Lung (tissue), 12 donors: Measurements from ENCODE around the gene ATG10. TPM values are rescaled to one million over a fixed set of nuclear protein-coding genes. Genes with fewer than 3 reads are reported as not detected.
A peak's percentile ranks its signal among the peaks of the same experiment; 100 is the strongest.

Experiments
- ATAC-seq: fragments of 200-7000 bp; cut with Tn5 transposase; one replicate; pipeline ENCODE4 v1.9.1; 2020; ENCODE audit warnings: moderate number of reproducible peaks; ENCODE audit not compliant: insufficient read depth, low FRiP score
- DNase-seq, 3 donors: peaks; one replicate each; pipeline ENCODE4 v3.0.0-alpha.2; 2013 to 2017
- H3K27ac ChIP-seq, 2 donors: one replicate each; pipeline ENCODE4 v1.5.1; 2013; ENCODE audit warnings: mild to moderate bottlenecking in 2 of 2, moderate library complexity in 2 of 2, control low read depth in 1 of 2, inconsistent platforms in 1 of 2, low read depth in 1 of 2, low read length in 1 of 2
- H3K27me3 ChIP-seq, 3 donors: one replicate each; pipeline ENCODE4 v1.5.1; 2013; ENCODE audit warnings: low read length in 2 of 3; ENCODE audit not compliant: control insufficient read depth in 3 of 3, insufficient read depth in 3 of 3
- H3K36me3 ChIP-seq, 4 donors: one replicate each; pipeline ENCODE4 v1.5.1; 2013; ENCODE audit warnings: low read length in 4 of 4, mild to moderate bottlenecking in 1 of 4, moderate library complexity in 1 of 4; ENCODE audit not compliant: control insufficient read depth in 4 of 4, insufficient read depth in 4 of 4
- H3K4me1 ChIP-seq, 5 donors: one replicate each; pipeline ENCODE4 v1.5.1; 2013; ENCODE audit warnings: low read length in 5 of 5, mild to moderate bottlenecking in 2 of 5, moderate library complexity in 1 of 5; ENCODE audit not compliant: control insufficient read depth in 5 of 5, insufficient read depth in 5 of 5
- H3K4me3 ChIP-seq: one replicate; pipeline ENCODE4 v1.5.1; 2013; ENCODE audit warnings: mild to moderate bottlenecking, control low read depth, moderate library complexity
- H3K9ac ChIP-seq, 2 donors: one replicate each; pipeline ENCODE4 v1.5.1; 2013; ENCODE audit warnings: low read length in 2 of 2, control low read depth in 1 of 2; ENCODE audit not compliant: insufficient read depth in 1 of 2
- H3K9me3 ChIP-seq, 4 donors: one replicate each; pipeline ENCODE4 v1.5.1; 2013; ENCODE audit warnings: low read length in 3 of 4, mild to moderate bottlenecking in 1 of 4, moderate library complexity in 1 of 4; ENCODE audit not compliant: control insufficient read depth in 4 of 4, insufficient read depth in 3 of 4
- WGBS, 2 donors: extraction: QIAGEN DNeasy Blood & Tissue Kit; methylation state at CpG; one replicate each; pipeline ENCODE4 v1.1.7; 2013; 5-methylcytosine and 5-hydroxymethylcytosine counted together
- polyA plus RNA-seq, 2 donors: library from polyadenylated mRNA; stranded (reverse); fragments of 200-250 nt; gene quantifications; one replicate each; pipeline ENCODE4 v1.2.1, GENCODE V29; 2013
- total RNA-seq, 2 donors: library from RNA; depleted of rRNA in 1 of 2; stranded (reverse); fragments of >200 nt in 1 of 2; gene quantifications; one replicate each; pipeline ENCODE4 v1.2.1, GENCODE V29; 2014 to 2021
- TF ChIP-seq, protein P1 (sequence below): IDR thresholded peaks from 2 replicates; pipeline ENCODE4 v1.5.1; 2012; ENCODE audit warnings: mild to moderate bottlenecking; ENCODE audit errors: control extremely low read depth, extremely low read depth
- donor health status: control.
- donor health status: control.
- donor health status: Bipolar disorder and iron deficiency.
- donor health status: healthy.
- donor health status: DM: yes; HTN: yes; CAD: no.

Gene ATG10
- total and polyA plus RNA-seq, 4 donors, result 4.6 to 10.2 (median 5.8) TPM

DNA sequence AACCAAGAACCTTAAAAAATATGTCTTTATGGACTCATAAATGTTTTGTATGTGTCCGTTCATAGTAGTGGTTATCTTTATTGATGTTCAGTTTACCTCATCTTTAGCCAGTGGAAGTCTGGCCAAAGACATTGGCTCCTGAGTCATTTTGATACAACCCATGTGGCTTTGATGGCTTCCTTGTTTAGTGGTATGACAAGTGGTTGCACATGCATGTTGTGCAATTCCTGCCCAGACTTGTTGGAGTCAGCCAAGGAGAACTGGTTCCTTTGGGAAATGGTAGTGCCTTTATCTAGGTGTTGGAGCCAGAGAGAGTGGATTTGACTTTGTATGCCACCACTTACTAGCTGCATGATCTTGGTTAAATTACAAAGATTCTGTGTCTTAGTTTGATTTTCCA is 212.0 kb downstream of the ATG10 start:
- Histone ChIP-seq H3K4me1 (peaks cover 0 to 3% (median 0%) of the 10 kb centered on the region in 5 donors), H3K9me3 (no peaks in the 10 kb centered on the region), H3K36me3 (peaks cover 0 to 1% (median 0%) of the 10 kb centered on the region in 4 donors), H3K4me3 (no peak overlapping the region), H3K9ac (no peak overlapping the region), H3K27me3 (no peaks in the 10 kb centered on the region), H3K27ac (no peak overlapping the region)
- TF ChIP-seq, protein P1, sequence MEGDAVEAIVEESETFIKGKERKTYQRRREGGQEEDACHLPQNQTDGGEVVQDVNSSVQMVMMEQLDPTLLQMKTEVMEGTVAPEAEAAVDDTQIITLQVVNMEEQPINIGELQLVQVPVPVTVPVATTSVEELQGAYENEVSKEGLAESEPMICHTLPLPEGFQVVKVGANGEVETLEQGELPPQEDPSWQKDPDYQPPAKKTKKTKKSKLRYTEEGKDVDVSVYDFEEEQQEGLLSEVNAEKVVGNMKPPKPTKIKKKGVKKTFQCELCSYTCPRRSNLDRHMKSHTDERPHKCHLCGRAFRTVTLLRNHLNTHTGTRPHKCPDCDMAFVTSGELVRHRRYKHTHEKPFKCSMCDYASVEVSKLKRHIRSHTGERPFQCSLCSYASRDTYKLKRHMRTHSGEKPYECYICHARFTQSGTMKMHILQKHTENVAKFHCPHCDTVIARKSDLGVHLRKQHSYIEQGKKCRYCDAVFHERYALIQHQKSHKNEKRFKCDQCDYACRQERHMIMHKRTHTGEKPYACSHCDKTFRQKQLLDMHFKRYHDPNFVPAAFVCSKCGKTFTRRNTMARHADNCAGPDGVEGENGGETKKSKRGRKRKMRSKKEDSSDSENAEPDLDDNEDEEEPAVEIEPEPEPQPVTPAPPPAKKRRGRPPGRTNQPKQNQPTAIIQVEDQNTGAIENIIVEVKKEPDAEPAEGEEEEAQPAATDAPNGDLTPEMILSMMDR, result no peak
- DNase-seq (no peak), ATAC-seq (peak; percentile 27)
- 74 to 90% methylated on average over 1 of the region's 1 CpG for WGBS, 2 donors

GRCh38 chr5:82185851-82186250 is 214.0 kb downstream of the ATG10 start:
- H3K9me3 ChIP-seq, result no peaks in the 10 kb centered on the region
- ATAC-seq (no peak), DNase-seq (no peak)
- no peak overlapping the region for H3K4me3 ChIP-seq
- H3K4me1 ChIP-seq, result peaks cover 0 to 7% (median 0%) of the 10 kb centered on the region in 5 donors
- TF ChIP-seq, protein P1, result no peak
- H3K36me3 ChIP-seq, result peaks cover 0 to 1% (median 0%) of the 10 kb centered on the region in 4 donors
- no peak overlapping the region for H3K9ac ChIP-seq
- H3K27me3 ChIP-seq, result no peaks in the 10 kb centered on the region
- WGBS, 2 donors, result 82 to 85% methylated on average over 2 of the region's 2 CpGs
- H3K27ac ChIP-seq, result no peak overlapping the region

DNA sequence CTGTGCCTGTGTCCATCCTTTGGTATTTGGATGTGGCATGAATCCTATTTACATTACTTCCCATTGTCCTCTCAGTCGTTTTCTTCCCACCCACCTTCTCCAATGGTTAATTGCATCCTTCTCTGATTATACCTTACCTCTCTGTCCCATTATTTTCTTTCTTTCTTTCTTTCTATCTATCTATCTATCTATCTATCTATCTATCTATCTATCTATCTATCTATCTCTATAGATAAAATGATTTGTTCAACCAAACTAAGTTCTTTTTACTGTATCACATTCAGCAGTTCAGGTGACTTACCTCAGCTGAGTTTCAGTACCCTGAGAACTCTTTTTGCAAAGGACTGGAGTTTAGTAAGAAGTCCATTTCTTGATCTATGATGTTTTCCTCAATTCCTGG is 225.7 kb downstream of the ATG10 start:
- no peak for ATAC-seq
- TF ChIP-seq, protein P1, result no peak
- WGBS, 2 donors, result 66 to 81% methylated on average over 1 of the region's 1 CpG
- Histone ChIP-seq H3K27me3 (no peaks in the 10 kb centered on the region), H3K4me1 (no peaks in the 10 kb centered on the region), H3K27ac (no peak overlapping the region), H3K9me3 (no peaks in the 10 kb centered on the region), H3K36me3 (no peaks in the 10 kb centered on the region), H3K9ac (no peak overlapping the region), H3K4me3 (no peak overlapping the region)
- no peak for DNase-seq

GRCh38 chr5:82204567-82204966 is 232.7 kb downstream of the ATG10 start:
- peaks cover 0 to 5% (median 0%) of the 10 kb centered on the region in 5 donors for H3K4me1 ChIP-seq
- TF ChIP-seq, protein P1, result no peak
- H3K36me3 ChIP-seq, result no peaks in the 10 kb centered on the region
- WGBS, 2 donors, result 90 to 99% methylated on average over 2 of the region's 2 CpGs
- H3K9me3 ChIP-seq, result no peaks in the 10 kb centered on the region
- H3K27ac ChIP-seq, result no peak overlapping the region
- H3K9ac ChIP-seq, result no peak overlapping the region
- no peak overlapping the region for H3K4me3 ChIP-seq
- DNase-seq (no peak), ATAC-seq (no peak)
- no peaks in the 10 kb centered on the region for H3K27me3 ChIP-seq
